H9 (cell line): ENCODE measurements around the gene R3HCC1L. TPM values are rescaled to one million over a fixed set of nuclear protein-coding genes. Genes with fewer than 3 reads are reported as not detected.

ENCODE experiments used
- DNase-seq: peaks from one replicate; pipeline ENCODE4 v3.0.0-alpha.2; 2017
- H2AFZ ChIP-seq: one replicate; pipeline ENCODE4 v1.6.1; 2013; ENCODE audit warnings: mild to moderate bottlenecking, low read length, control low read depth, moderate library complexity
- H2AK5ac ChIP-seq: 2 replicates; pipeline ENCODE4 v1.6.1; 2013; ENCODE audit warnings: low read length, control low read depth, mixed read lengths; ENCODE audit not compliant: insufficient read length
- H2BK120ac ChIP-seq: one replicate; pipeline ENCODE4 v1.6.1; 2013; ENCODE audit warnings: low read depth, mild to moderate bottlenecking, low read length, control low read depth, inconsistent platforms; ENCODE audit not compliant: poor library complexity, severe bottlenecking
- H2BK12ac ChIP-seq: 2 replicates; pipeline ENCODE4 v1.6.1; 2013; ENCODE audit warnings: low read length, control low read depth, mixed read lengths, low read depth; ENCODE audit not compliant: insufficient read length
- H2BK15ac ChIP-seq: 2 replicates; pipeline ENCODE4 v1.6.1; 2013; ENCODE audit warnings: low read depth, low read length, control low read depth
- H2BK20ac ChIP-seq: one replicate; pipeline ENCODE4 v1.6.1; 2013; ENCODE audit warnings: low read depth, mild to moderate bottlenecking, low read length, control low read depth, inconsistent platforms; ENCODE audit not compliant: poor library complexity, severe bottlenecking
- H2BK5ac ChIP-seq: 2 replicates; pipeline ENCODE4 v1.6.1; 2013; ENCODE audit warnings: low read length, control low read depth, mixed read lengths; ENCODE audit not compliant: insufficient read length
- H3K14ac ChIP-seq: 2 replicates; pipeline ENCODE4 v1.6.1; 2013; ENCODE audit warnings: low read length, control low read depth; ENCODE audit not compliant: insufficient read depth
- H3K18ac ChIP-seq: 2 replicates; pipeline ENCODE4 v1.6.1; 2013; ENCODE audit warnings: low read depth, mild to moderate bottlenecking, mixed read lengths, low read length, control low read depth; ENCODE audit not compliant: insufficient read length
- H3K23ac ChIP-seq: 2 replicates; pipeline ENCODE4 v1.6.1; 2013; ENCODE audit warnings: low read length, control low read depth, mixed read lengths, low read depth; ENCODE audit not compliant: insufficient read length
- H3K23me2 ChIP-seq: 2 replicates; pipeline ENCODE4 v1.6.1; 2013; ENCODE audit warnings: low read depth, mild to moderate bottlenecking, mixed read lengths, low read length, control low read depth; ENCODE audit not compliant: insufficient read length, poor library complexity, severe bottlenecking
- H3K27ac ChIP-seq: 2 replicates; pipeline ENCODE4 v1.5.1; 2013; ENCODE audit warnings: low read length, control low read depth, mixed read lengths, low read depth; ENCODE audit not compliant: insufficient read length
- H3K27me3 ChIP-seq: 2 replicates; pipeline ENCODE4 v1.6.1; 2013; ENCODE audit warnings: low read length, control low read depth, inconsistent platforms; ENCODE audit not compliant: insufficient read depth
- H3K4ac ChIP-seq: 2 replicates; pipeline ENCODE4 v1.6.1; 2013; ENCODE audit warnings: low read depth, mild to moderate bottlenecking, control low read depth, inconsistent platforms, low read length, moderate library complexity
- H3K4me1 ChIP-seq: 2 replicates; pipeline ENCODE4 v1.6.1; 2013; ENCODE audit warnings: low read length, control low read depth, inconsistent platforms; ENCODE audit not compliant: insufficient read depth
- H3K4me2 ChIP-seq: 2 replicates; pipeline ENCODE4 v1.6.1; 2013; ENCODE audit warnings: low read length, control low read depth, mixed read lengths; ENCODE audit not compliant: insufficient read length, insufficient read depth
- H3K56ac ChIP-seq: 2 replicates; pipeline ENCODE4 v1.6.1; 2013; ENCODE audit warnings: low read depth, mild to moderate bottlenecking, mixed read lengths, low read length, control low read depth; ENCODE audit not compliant: insufficient read length
- H3K79me1 ChIP-seq: 2 replicates; pipeline ENCODE4 v1.6.1; 2013; ENCODE audit warnings: low read depth, mild to moderate bottlenecking, moderate library complexity, low read length, control low read depth, inconsistent platforms; ENCODE audit not compliant: insufficient read depth, poor library complexity, severe bottlenecking
- H3K79me2 ChIP-seq: 2 replicates; pipeline ENCODE4 v1.6.1; 2013; ENCODE audit warnings: low read length, control low read depth, inconsistent platforms; ENCODE audit not compliant: insufficient read depth
- H3K9ac ChIP-seq: 2 replicates; pipeline ENCODE4 v1.6.1; 2013; ENCODE audit warnings: low read length, control low read depth, mixed read lengths; ENCODE audit not compliant: insufficient read length; ENCODE audit errors: extremely low read depth
- H3K9me3 ChIP-seq: one replicate; pipeline ENCODE4 v1.6.1; 2013; ENCODE audit warnings: low read depth, low read length, inconsistent platforms; ENCODE audit not compliant: control insufficient read depth
- H3T11ph ChIP-seq: one replicate; pipeline ENCODE4 v1.6.1; 2013; ENCODE audit warnings: mild to moderate bottlenecking, low read length, control low read depth, inconsistent platforms
- H4K20me1 ChIP-seq: one replicate; pipeline ENCODE4 v1.6.1; 2013; ENCODE audit not compliant: control insufficient read depth, insufficient read length, insufficient read depth
- H4K5ac ChIP-seq: 2 replicates; pipeline ENCODE4 v1.6.1; 2013; ENCODE audit warnings: low read depth, mild to moderate bottlenecking, mixed read lengths, low read length, control low read depth; ENCODE audit not compliant: insufficient read length
- H4K8ac ChIP-seq: replicated peaks from 2 replicates; pipeline ENCODE4 v1.6.1; 2013; ENCODE audit warnings: low read length, control low read depth, mixed read lengths, low read depth; ENCODE audit not compliant: insufficient read length
- H4K91ac ChIP-seq: 2 replicates; pipeline ENCODE4 v1.6.1; 2013; ENCODE audit warnings: low read depth, mild to moderate bottlenecking, moderate library complexity, mixed read lengths, low read length, control low read depth; ENCODE audit not compliant: insufficient read length
- H3K27ac Mint-ChIP-seq, 3 experiments: 2 replicates in 2 of 3; 3 replicates in 1 of 3; pipeline ENCODE4 v1.8.0; 2020 to 2021; ENCODE audit warnings: mixed read lengths in 3 of 3, mild to moderate bottlenecking in 1 of 3, moderate library complexity in 1 of 3
- H3K27me3 Mint-ChIP-seq: 2 replicates; pipeline ENCODE4 v1.8.0; 2021; ENCODE audit warnings: low read depth, mild to moderate bottlenecking, moderate library complexity, mixed read lengths
- H3K36me3 Mint-ChIP-seq, 3 experiments: 2 replicates in 2 of 3; 3 replicates in 1 of 3; pipeline ENCODE4 v1.8.0; 2020 to 2021; ENCODE audit warnings: low read depth in 3 of 3, mixed read lengths in 3 of 3; ENCODE audit not compliant: insufficient read depth in 1 of 3
- H3K4me1 Mint-ChIP-seq, 2 experiments: 2 replicates each; pipeline ENCODE4 v1.8.0; 2020; ENCODE audit warnings: mixed read lengths in 2 of 2
- H3K4me3 Mint-ChIP-seq, 2 experiments: 2 replicates in 1 of 2; 3 replicates in 1 of 2; pipeline ENCODE4 v1.8.0; 2020 to 2021; ENCODE audit warnings: mild to moderate bottlenecking in 2 of 2, mixed read lengths in 2 of 2, moderate library complexity in 1 of 2
- H3K9me3 Mint-ChIP-seq, 2 experiments: 2 replicates in 1 of 2; 3 replicates in 1 of 2; pipeline ENCODE4 v1.8.0; 2020; ENCODE audit warnings: mild to moderate bottlenecking in 2 of 2, mixed read lengths in 2 of 2, moderate library complexity in 1 of 2
- WGBS: extraction: QIAGEN DNeasy Blood & Tissue Kit; methylation state at CpG from one replicate; pipeline ENCODE4 v1.1.7; 2013; ENCODE audit warnings: missing lambda C conversion rate, low lambda C conversion rate, mixed read lengths; ENCODE audit not compliant: insufficient read length; ENCODE audit errors: extremely low coverage; 5-methylcytosine and 5-hydroxymethylcytosine counted together
- total RNA-seq: library from RNA; stranded (reverse); gene quantifications from 2 replicates; pipeline ENCODE4 v1.2.1, GENCODE V29; 2021
- TF ChIP-seq, protein P1 (sequence below): fragments of 200-600 bp; sonication (generic); conservative IDR thresholded peaks from 3 replicates; pipeline ENCODE4 v1.8.0; 2021; ENCODE audit warnings: antibody characterized with exemption, mild to moderate bottlenecking

Gene R3HCC1L
- total RNA-seq, 1 experiment from 2014 or later, result 18.5 TPM

- TF ChIP-seq, protein P1, sequence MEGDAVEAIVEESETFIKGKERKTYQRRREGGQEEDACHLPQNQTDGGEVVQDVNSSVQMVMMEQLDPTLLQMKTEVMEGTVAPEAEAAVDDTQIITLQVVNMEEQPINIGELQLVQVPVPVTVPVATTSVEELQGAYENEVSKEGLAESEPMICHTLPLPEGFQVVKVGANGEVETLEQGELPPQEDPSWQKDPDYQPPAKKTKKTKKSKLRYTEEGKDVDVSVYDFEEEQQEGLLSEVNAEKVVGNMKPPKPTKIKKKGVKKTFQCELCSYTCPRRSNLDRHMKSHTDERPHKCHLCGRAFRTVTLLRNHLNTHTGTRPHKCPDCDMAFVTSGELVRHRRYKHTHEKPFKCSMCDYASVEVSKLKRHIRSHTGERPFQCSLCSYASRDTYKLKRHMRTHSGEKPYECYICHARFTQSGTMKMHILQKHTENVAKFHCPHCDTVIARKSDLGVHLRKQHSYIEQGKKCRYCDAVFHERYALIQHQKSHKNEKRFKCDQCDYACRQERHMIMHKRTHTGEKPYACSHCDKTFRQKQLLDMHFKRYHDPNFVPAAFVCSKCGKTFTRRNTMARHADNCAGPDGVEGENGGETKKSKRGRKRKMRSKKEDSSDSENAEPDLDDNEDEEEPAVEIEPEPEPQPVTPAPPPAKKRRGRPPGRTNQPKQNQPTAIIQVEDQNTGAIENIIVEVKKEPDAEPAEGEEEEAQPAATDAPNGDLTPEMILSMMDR, result no peak
- H3K79me1 ChIP-seq, result no peaks in the 10 kb centered on the region
- H2BK120ac ChIP-seq, result no peak overlapping the region
- H2BK20ac ChIP-seq, result no peak overlapping the region
- no peak overlapping the region for H4K5ac ChIP-seq
- H3K23me2 ChIP-seq, result no peaks in the 10 kb centered on the region
- no peak overlapping the region for H4K8ac ChIP-seq
- H2BK5ac ChIP-seq, result no peak overlapping the region
- no peaks in the 10 kb centered on the region for H3K27me3 ChIP-seq
- no peak overlapping the region for H3K9ac ChIP-seq
- H3K79me2 ChIP-seq, result no peaks in the 10 kb centered on the region
- Mint-ChIP-seq H3K9me3 (no peaks in the 10 kb centered on the region), H3K36me3 (peaks cover 0 to 4% (median 0%) of the 10 kb centered on the region in 3 experiments; a peak in 1 of 7 replicates), H3K4me3 (no peak overlapping the region), H3K27ac (no peak overlapping the region), H3K27me3 (no peaks in the 10 kb centered on the region), H3K4me1 (peaks cover 6 to 7% of the 10 kb centered on the region in 2 experiments)
- no peak for DNase-seq
- H3K56ac ChIP-seq, result no peak overlapping the region
- H3K4me2 ChIP-seq, result no peak overlapping the region
- no peak overlapping the region for H3K4ac ChIP-seq
- no peak overlapping the region for H3K27ac ChIP-seq
- H2AK5ac ChIP-seq, result no peak overlapping the region
- H3K4me1 ChIP-seq, result no peaks in the 10 kb centered on the region
- no peak overlapping the region for H4K91ac ChIP-seq
- no peak overlapping the region for H3K18ac ChIP-seq
- no peak overlapping the region for H3K23ac ChIP-seq
- H3K9me3 ChIP-seq, result no peaks in the 10 kb centered on the region
- no peak overlapping the region; the same call in 1 of the 2 replicates for H3K14ac ChIP-seq
- no peak overlapping the region for H2BK12ac ChIP-seq
- no peak overlapping the region for H2AFZ ChIP-seq
- no CpG with 5 or more reads among the region's 11 CpGs for WGBS
- H2BK15ac ChIP-seq, result no peak overlapping the region
- no peak overlapping the region for H3T11ph ChIP-seq
- no peaks in the 10 kb centered on the region for H4K20me1 ChIP-seq
Measured at GRCh38 chr10:98256692-98257091, 122.2 kb downstream of the R3HCC1L start.
